Posterior cingulate gyrus (tissue), 11 donors: ENCODE measurements around the gene TAT.
"Not testable (repeated sequence)": the region's sequence is repeated elsewhere in the genome, so short reads cannot be mapped to it uniquely, and the experiment has no call there.

ENCODE experiments used
- DNase-seq, 10 donors: peaks; one replicate each; pipeline versions ENCODE4 v3.0.0 to v3.0.0-alpha.2; 2020 to 2021; ENCODE audit warnings: mixed read lengths in 3 of 10
- intact Hi-C: fragments of 100-400 bp; cut with DNase I; formaldehyde crosslinking; loops from one replicate; pipeline ENCODE4 v1.15.1; 2023

Gene TAT

DNA sequence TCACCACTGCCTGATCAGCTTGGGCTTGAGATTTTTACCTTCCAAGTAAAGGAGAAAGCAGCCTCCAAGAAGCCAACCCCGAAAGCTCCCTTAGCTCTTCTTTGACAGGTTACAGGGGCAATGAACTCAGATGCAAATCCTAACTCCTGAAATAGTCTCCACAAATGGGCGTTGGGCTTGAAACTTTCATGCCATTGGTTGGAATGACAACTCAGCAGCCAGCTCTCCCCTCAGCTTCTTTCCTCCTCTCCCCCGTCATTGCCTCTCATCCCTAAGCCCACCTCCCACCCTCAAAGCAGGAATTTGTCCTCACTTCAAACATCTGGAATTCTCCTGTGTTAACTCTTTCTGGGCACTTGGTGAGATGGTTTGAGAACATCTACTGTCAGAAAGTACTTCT, at the start of gene TAT:
Gene TAT (minus strand): TSS at position 122 of the 400 bp plus-strand sequence. CDS start 677 bp downstream, outside the sequence.
- intact Hi-C loops: no loop called here

DNA sequence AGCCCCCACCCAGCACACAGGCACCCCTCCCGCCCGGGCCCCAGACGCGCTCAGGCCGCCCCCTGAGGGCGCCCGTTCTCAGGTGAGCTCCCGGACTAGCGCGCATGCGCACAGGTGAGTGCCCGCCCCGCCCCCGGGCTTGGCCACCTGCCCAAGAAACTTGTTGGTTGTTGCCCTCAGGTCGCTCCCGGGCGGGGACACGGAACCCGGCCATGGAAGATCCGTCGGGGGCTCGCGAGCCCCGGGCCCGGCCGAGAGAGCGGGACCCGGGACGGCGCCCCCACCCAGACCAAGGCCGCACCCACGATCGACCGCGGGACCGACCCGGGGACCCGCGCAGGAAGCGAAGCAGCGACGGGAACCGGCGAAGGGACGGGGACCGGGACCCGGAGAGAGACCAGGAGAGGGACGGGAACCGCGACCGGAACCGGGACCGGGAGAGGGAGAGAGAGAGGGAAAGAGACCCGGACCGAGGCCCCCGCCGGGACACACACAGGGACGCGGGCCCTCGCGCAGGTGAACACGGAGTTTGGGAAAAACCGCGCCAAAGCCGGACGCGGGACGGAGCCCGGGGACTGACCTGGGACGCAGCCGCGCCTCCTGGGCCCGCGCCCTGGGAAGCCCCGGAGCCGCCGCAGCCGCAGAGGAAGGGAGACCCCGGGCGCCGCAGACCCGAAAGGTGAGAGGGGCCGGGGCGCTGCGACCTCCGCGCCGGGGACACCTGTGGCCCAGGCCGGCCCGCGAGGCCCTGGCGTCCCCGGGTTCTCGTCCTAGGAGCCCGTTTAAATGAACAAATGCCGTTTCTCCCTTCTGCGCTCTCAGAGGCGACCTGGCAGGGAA, 49.3 kb upstream of the TAT start, which contains the start of gene MARVELD3:
Gene MARVELD3 (plus strand): TSS at position 167 of the 840 bp plus-strand sequence. CDS start 46 bp downstream, at position 213.
- intact Hi-C loops: no loop called here
- DNase-seq: peak in 2 of 10 donors; percentile 76 to 82

More for the DNA sequence above, at the start of gene TAT:
- no peak for DNase-seq

DNA sequence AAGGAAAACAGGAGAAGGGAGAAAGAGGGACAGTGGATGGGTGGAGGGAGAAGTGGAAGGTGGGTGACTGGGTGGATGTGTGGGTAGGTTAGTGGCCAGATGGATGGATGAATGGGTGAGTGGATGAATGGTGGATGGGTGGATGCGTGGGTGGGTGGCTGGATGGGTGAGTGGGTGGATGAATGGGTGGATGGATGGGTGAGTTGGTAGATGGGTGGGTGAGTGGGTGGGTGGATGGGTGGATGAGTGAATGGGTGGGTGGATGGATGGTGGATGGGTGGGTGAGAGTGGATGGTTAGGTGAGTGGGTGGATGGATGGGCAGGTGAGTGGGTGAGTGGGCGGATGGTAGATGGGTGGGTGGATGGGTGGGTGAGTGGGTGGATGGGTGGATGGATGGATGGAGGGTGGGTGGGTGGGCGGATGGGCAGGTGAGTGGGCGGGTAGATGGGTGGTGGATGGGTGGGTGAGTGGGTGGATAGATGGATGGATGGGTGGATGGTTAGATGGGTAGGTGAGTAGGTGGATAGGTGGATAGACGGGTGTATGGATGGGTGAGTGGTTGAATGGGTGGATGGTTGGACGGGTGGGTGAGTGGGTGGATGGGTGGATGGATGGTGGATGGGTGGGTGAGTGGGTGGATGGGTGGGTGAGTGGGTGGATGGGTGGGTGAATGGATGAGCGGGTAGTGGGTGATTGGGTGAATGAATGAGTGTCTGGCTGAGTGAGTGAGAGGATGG, 48.4 kb upstream of the TAT start:
- intact Hi-C loops: no loop called here
- DNase-seq: peak in 1 of 10 donors; percentile 50

DNA sequence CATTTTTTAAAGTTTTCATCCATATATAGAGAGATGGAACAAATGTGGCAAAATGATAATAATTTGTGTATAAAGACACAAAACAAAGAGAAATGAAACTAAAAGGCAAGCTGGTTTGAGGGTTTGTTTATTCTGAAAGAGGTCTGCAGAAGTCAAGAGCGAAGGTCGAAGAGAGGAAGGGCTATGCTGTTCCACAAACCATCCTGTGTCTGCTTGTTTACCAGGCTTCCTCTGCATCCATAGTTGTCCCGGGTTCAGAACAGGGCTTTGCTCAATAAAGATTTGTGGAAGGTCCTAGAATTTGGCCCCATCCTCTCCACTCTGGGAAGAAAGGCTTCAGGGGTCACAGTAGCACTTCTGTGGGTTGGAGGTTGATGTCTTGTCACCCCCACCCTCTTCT, 46.7 kb upstream of the TAT start:
- intact Hi-C loops: no loop called here
- peak in 1 of 10 donors; percentile 1 for DNase-seq

DNA sequence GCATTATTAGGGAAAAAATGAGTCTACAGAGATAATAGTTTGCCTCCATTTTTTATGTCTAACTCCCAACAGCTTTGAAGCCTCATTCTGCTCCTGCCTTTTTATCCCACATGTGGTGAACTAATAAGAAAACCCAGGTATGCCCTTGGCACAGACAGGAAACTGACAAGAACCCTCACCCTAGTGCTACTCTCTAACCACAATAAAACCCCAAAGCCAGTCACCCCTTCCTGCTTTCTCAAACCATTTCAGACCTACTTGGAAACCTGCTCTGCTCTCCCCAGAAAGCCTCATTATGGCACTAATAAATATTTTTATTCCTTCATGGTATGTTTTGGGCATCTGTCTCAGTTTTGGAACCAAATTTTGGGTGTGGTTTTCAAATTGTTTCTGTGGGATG, 45.2 kb upstream of the TAT start:
- no peak for DNase-seq
- intact Hi-C loops: no loop called here

DNA sequence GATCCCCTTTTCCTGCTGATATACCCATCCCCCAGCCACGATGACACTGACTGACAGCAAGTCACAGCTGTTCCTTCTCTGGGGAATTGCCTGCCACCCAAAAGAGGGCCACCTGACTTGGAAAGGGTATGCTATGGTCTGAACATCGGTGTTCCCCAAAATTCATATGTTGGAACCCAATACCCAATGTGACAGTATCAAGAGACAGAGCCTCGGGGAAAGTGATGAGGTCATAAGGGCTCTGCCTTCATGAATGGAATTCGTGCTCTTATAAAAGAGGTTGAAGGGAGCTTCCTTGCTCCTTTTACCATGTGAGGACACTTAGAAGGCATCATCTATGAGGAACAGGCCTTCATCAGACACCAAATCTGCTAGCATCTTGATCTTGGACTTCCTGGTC, 41.5 kb upstream of the TAT start:
- DNase-seq: no peak
- intact Hi-C loops: no loop called here

DNA sequence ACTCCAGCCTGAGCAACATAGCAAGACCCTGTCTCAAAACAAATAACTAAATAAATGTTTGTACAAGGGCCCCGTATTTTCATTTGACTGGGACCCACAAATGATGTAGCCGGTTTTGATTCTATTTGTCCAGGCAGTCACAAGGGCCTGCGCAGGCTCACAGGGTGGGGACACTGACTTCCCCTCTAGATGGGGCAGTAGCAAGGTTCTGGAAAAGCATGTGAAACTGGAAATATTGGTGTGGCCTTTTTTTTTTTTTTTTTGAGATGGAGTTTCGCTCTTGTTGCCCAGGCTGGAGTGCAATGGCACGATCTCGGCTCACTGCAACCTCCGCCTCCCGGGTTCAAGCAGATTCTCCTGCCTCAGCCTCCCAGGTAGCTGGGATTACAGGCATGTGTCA, 38.1 kb upstream of the TAT start:
- intact Hi-C loops: loop anchor here (5.0 kb wide), 1 partner anchor 48 kb away; no protein-coding TSS in a partner anchor
- DNase-seq: not testable (repeated sequence)

DNA sequence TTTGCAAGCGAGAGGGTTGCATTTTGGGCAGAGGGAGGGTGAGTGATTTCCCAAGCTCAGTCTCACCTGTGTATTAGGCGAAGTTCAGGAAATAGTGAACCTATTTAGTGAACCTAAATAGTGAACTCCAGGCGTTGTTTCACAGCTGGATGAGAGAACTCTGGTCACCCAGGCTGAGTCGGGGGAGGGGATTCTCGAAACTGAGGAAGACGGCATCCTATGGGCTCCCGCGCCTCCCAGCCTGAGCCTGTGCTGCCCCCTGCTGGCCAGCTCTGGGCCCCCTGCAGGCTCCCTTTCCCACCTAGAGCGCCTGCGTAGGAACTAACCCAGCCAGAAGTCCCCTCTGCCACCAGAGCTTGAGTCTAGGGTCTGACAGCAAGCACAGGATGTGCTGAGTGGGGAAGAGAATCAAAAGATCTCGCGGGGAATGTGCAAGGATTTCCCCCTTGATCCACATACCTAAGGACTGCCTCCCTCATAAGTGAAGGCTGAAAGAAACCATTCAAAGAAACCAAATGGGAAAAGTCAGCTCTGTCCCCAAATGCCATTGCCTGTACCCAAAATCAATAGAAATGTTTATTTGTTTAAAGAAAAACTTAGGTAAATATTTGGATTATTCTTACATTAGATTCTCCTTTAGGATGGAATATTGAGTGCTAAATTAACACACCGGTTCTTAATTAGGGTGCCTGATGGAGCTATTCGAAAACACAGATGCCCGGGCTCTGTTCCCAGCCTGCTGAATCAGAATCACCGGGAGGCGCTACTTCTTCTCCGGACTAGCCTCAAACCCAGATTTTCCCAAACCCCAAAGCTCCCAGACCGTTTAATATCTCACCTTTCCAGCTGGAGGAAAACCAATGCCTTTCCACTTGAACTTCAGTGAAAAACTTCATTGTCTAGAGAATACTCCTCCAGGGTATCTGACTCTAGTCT, 34.3 kb upstream of the TAT start:
- intact Hi-C loops: loop anchor here (1.0 to 5.0 kb wide), 2 partner anchors 44 to 199 kb away; no protein-coding TSS in a partner anchor
- peak; percentile 45 to 96 (median 79) for DNase-seq

DNA sequence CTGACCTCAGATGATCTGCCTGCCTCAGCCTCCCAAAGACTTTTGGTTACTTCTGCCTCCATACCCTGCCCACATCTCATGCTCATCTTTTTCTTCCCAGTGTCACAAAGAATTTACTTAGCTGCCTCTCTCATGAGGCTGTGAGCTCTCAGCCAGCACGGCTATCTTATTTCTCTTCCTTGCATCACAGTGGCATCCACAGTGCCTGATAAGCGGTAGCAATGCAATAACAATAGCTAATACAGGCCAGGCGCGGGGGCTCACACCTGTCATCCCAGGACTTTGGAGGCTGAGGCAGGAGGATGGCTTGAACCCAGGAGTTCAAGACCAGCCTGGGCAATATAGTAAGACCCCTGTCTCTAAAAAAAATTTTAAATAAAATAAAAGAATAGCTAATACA, 33.6 kb upstream of the TAT start:
- no peak for DNase-seq
- intact Hi-C loops: loop anchor here (5.0 kb wide), 1 partner anchor 43 kb away; no protein-coding TSS in a partner anchor

DNA sequence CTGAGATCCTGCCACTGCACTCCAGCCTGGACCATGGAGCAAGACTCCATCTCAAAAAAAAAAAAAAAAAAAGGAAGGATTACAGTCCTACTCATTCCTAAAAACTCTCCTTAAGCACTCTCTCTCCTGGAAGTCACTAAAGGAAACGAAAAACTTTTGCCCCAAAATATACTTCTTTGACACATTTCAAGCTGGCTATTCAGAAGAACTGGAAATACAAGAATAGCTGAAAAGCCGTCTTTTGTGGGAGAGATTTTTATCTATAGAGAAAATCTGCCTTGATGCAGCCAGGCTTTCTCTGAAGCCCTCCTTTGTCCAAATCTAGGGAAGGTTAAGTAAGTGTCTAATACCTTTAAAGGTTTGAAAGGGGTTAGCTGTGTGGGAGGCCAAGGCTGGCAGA, 32.2 kb upstream of the TAT start:
- DNase-seq: no peak
- intact Hi-C loops: no loop called here

DNA sequence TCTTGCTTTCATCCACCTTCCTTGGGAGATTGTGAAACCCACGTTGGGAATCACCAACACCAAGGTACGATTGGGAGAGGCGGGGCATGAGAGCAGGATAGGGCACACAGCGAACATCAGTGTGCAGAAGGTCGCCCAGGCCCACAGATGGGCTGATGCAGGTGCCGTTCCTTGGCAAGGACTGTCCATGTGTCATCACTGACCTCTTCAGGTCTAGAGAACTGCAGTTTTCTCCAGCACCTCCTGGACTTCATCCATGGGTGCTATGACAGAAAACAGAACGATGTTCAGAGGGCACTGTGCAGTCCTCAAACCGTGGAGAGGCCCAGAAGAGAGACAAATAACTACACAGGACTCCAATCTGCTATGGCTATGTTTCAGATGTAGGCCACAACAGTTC, 23.9 kb upstream of the TAT start:
- DNase-seq: no peak

DNA sequence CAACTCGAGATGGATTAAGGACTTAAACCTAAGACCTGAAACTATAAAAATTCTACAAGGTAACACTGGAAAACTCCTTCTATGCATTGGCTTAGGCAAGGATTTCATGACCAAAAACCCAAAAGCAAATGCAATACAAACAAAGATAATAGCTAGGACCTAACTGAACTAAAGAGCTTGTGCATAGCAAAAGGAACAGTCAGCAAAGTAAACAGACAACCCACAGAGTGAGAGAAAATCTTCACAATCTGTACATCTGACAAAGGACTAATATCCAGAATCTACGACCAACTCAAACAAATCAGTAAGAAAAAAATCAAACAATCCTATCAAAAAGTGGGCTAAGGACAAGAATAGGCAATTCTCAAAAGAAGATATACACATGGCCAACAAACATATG, 21.5 kb upstream of the TAT start:
- DNase-seq, intact Hi-C loops: not testable (repeated sequence)

More for the DNA sequence above, 23.9 kb upstream of the TAT start:
- intact Hi-C loops: no loop called here

DNA sequence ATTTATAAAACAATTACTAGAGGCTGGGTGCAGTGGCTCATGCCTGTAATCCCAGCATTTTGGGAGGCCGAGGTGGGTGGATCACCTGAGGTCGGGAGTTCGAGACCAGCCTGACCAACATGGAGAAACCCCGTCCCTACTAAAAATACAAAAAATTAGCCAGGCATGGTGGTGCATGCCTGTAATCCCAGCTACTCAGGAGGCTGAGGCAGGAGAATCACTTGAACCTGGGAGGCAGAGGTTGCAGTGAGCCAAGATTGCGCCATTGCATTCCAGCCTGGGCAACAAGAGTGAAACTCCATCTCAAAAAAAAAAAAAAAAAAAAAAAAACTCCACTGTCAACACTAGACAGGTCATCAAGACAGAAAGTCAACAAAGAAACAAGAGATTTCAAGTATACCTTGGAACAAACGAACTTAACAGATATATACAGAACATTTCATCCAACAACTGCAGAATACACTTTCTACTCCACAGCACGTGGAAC, 18.5 kb upstream of the TAT start:
- intact Hi-C loops, DNase-seq: not testable (repeated sequence)

DNA sequence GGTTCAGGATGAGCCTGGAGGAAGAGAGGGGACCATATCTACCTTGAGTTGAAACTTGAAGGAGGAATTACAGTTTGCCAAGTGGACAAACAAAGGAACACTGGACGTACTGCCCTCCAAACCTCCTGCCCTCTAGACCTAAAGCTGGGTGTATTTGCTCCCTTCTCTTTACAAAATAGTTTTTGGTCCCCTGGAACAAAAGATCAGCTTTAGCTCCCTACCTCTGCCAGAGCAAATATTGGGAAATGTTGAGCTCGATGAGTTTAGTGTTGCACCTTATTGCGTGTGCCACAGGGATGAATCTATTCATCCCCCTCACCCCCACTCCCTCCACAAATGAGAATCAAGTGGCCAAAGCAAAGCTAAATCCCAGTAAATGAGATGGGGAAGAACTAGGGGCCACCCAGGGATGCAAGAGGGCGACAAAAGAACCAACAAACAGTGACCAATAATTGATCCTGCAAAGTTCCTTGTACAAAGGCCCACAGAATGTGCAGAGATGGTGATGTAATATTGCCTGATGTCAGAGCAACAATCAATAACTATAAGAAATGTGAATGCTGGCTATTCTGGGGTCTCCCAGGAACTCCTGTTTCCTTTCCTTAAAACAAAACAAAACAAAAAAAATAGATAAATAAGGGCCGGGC, 17.2 kb upstream of the TAT start:
- no peak for DNase-seq

DNA sequence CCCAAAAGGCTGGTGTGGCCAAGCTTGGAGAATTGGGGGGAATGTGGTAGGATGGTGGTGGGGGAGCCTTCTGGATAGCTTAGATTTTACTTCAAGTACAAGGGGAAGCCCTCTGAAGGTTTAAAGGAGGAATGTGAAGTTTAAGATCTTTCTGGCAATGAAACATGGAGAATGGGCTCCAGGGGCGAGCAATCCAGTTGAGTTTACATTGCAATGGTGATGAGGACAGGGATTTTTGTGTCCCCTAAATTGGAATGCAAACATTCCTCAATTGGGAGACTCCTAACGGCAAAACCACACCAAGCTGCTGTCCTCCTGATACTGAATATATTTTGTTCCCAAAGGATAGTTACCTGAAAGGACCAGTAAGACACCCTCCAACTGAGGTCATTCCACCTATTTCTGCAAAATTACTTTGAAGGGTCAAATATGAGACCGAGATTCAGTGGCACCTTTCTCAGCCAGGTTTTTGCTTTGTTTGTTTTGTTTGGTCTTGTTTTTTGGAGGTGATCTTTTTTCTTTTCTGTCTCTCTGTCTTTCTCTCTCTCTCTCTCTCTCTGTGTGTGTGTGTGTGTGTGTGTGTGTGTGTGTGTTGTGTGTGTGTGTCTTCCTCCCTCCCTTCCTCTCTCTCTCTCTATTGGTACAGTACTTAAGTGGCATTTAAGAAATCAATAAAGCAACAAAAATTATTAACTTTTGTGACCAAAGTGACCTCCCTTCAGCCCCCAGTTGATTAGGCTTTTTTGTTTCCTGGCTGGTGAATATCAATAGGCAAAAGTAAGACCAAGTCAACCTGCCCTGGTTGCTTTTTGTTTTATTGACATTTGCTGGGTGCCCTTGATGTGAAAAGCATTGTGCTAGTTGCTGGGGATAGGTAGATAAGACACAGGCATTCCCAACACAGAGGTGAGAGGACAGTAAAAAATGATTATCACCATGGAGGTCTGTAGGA, 16.4 kb upstream of the TAT start:
- intact Hi-C loops: no loop called here
- no peak for DNase-seq

More for the DNA sequence above, 17.2 kb upstream of the TAT start:
- intact Hi-C loops: no loop called here

DNA sequence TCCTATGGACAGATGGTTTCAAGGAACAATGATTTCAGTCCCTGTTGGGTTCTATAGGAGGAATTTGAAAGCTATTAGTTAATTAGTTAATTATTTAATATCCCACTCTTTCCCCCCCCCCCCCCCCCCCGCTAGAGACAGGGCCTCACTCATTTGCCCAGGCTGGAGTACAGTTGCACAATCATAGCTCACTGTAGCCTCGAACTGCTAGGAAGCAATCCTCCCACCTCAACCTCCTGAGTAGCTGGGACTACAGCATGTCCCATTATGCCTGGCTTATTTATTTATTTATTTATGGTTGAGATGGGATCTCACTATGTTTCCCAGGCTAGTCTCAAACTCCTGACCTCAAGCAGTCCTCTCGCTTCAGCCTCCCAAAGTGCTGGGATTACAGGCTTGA, 15.0 kb upstream of the TAT start:
- DNase-seq: no peak
- intact Hi-C loops: no loop called here

DNA sequence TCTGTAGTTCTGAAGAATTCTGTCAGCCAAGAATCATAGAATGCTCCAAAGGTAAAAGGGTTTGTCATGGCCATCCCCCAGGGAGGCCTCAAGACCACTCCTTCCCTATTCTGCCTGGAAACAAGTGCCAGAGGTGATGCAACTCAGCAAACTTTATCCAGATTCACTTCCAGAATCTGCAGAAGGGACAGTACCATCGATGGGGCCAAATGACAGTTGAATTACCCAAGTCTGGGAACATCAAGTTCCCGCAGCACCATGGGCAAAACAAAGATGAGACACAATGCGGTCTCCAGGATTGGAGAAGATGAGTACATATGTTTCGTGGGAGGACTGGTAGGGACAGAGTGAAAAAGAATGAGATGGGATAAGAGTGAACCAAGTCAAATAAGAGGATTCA, 13.7 kb upstream of the TAT start:
- intact Hi-C loops: no loop called here
- DNase-seq: no peak

DNA sequence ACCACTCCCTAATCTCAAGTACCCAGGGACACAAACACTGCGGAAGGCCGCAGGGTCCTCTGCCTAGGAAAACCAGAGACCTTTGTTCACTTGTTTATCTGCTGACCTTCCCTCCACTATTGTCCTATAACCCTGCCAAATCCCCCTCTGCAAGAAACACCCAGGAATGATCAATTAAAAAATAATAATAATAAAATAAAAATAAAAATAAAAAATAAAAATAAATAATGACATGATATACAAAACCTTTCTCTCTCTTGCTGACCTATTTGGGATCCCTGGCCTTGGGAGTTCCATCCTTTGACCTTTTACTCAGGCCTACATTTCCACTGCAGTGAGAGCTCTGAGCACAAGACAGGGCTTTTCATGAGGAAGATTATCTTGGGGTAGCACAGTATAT, 13.2 kb upstream of the TAT start:
- intact Hi-C loops: not testable (repeated sequence)

More for the DNA sequence above, 13.2 kb upstream of the TAT start:
- not testable (repeated sequence) for DNase-seq
